ENCODE measurements around the gene MYH15. TPM values are rescaled to one million over a fixed set of nuclear protein-coding genes. Genes with fewer than 3 reads are reported as not detected.

The MYH15 gene
- total and polyA plus RNA-seq, 4 donors = 0.06 to 0.31 (median 0.25) TPM

DNA sequence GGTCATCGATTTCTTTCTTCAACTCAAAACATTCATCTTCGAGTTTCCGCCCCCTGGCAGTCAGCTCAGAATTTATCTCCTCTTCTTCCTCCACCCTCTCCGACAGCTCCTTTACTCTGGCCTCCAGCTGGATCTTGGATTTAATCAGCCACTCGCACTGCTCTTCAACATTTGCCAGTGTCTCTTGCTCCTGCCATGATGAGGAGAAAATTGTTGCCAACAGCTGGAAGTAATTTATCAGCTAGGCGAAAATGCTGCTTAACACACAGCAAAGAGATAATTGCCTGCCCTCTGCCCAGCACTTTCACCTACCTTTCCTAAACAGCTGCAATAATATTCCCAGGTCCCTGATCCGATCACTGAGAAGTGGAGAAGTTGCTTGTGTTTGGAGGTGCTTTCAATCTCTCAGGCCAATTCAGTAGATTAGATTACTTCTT is 69.3 kb downstream of the MYH15 start:
- H3K27ac ChIP-seq (ENCODE audit: low read depth in 1 of 2, low read length in 1 of 2) = no peak overlapping the region
- peaks cover 0 to 32% (median 7%) of the 10 kb centered on the region in 5 donors for H3K4me1 ChIP-seq (ENCODE audit: control insufficient read depth in 5 of 5, insufficient read depth in 5 of 5, low read length in 5 of 5)
- 75 to 86% methylated on average over 7 of the region's 7 CpGs for WGBS, 2 donors
- DNase-seq = peak; percentile 55 to 82 (median 75)
- H3K27me3 ChIP-seq (ENCODE audit: control insufficient read depth in 3 of 3, insufficient read depth in 3 of 3, low read length in 2 of 3) = no peaks in the 10 kb centered on the region
- peaks cover 0 to under 1% (median under 1%) of the 10 kb centered on the region in 4 donors for H3K9me3 ChIP-seq (ENCODE audit: control insufficient read depth in 4 of 4, insufficient read depth in 3 of 4, low read length in 3 of 4)
- ATAC-seq (ENCODE audit: insufficient read depth, low FRiP score) = no peak
- TF ChIP-seq, protein P1, sequence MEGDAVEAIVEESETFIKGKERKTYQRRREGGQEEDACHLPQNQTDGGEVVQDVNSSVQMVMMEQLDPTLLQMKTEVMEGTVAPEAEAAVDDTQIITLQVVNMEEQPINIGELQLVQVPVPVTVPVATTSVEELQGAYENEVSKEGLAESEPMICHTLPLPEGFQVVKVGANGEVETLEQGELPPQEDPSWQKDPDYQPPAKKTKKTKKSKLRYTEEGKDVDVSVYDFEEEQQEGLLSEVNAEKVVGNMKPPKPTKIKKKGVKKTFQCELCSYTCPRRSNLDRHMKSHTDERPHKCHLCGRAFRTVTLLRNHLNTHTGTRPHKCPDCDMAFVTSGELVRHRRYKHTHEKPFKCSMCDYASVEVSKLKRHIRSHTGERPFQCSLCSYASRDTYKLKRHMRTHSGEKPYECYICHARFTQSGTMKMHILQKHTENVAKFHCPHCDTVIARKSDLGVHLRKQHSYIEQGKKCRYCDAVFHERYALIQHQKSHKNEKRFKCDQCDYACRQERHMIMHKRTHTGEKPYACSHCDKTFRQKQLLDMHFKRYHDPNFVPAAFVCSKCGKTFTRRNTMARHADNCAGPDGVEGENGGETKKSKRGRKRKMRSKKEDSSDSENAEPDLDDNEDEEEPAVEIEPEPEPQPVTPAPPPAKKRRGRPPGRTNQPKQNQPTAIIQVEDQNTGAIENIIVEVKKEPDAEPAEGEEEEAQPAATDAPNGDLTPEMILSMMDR (IDR thresholded peaks at IDR 0.05; ENCODE audit: control extremely low read depth, extremely low read depth) = no peak
- no peak overlapping the region for H3K4me3 ChIP-seq
- no peak overlapping the region for H3K9ac ChIP-seq (ENCODE audit: insufficient read depth in 1 of 2, low read length in 2 of 2)
- no peaks in the 10 kb centered on the region for H3K36me3 ChIP-seq (ENCODE audit: control insufficient read depth in 4 of 4, insufficient read depth in 4 of 4, low read length in 4 of 4)

DNA sequence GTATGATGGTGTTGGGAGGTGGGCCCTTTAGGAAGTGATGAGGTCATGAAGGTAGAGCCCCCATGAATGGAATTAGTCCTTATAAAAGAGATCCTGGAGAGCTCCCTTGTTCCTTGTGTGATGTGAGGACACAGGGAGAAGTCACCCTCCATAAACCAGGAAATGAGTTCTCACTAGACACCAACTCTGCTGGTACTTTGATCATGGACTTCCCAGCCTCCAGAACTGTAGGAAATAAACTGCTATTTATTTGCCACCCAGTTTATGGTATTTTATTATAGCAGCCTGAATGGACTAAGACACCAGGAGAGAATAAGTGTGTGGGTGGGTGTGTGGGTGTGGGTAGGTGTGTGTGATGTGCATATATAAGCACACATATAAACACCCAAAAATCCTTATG is 71.9 kb downstream of the MYH15 start:
- Histone ChIP-seq H3K9me3 (ENCODE audit: control insufficient read depth in 4 of 4, insufficient read depth in 3 of 4, low read length in 3 of 4) (no peaks in the 10 kb centered on the region), H3K27ac (ENCODE audit: low read depth in 1 of 2, low read length in 1 of 2) (no peak overlapping the region), H3K4me1 (ENCODE audit: control insufficient read depth in 5 of 5, insufficient read depth in 5 of 5, low read length in 5 of 5) (peaks cover 0 to 32% (median 7%) of the 10 kb centered on the region in 5 donors)

DNA sequence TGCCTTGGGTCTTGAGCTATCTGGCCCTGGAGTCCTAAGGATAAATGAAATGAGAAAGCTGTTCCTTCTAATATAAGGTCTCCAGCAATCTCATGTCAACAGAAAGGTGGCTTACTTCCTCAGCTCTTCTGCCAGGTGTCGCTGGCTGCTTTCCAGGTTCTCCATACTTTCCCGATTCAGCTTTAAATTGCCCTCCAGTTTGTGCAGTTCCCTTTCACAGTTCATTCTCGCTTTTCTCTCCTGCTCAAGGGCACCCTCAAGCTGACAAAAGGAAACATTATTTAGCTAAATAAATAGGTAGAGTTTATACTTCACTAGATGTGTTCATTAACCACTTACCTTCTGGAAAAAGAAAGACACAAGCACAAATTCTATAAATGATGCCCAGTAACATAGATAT is 73.0 kb downstream of the MYH15 start:
- no peak overlapping the region for H3K27ac ChIP-seq (ENCODE audit: low read depth in 1 of 2, low read length in 1 of 2)
- WGBS, 2 donors = 23 to 60% methylated on average over 3 of the region's 3 CpGs
- DNase-seq (peak; percentile 22 to 69 (median 42)), ATAC-seq (ENCODE audit: insufficient read depth, low FRiP score) (peak; percentile 19)
- TF ChIP-seq, protein P1 (IDR thresholded peaks at IDR 0.05; ENCODE audit: control extremely low read depth, extremely low read depth) = no peak
- H3K9ac ChIP-seq (ENCODE audit: insufficient read depth in 1 of 2, low read length in 2 of 2) = no peak overlapping the region
- H3K4me1 ChIP-seq (ENCODE audit: control insufficient read depth in 5 of 5, insufficient read depth in 5 of 5, low read length in 5 of 5) = peaks cover 0 to 31% (median 7%) of the 10 kb centered on the region in 5 donors
- H3K36me3 ChIP-seq (ENCODE audit: control insufficient read depth in 4 of 4, insufficient read depth in 4 of 4, low read length in 4 of 4) = no peaks in the 10 kb centered on the region
- H3K9me3 ChIP-seq (ENCODE audit: control insufficient read depth in 4 of 4, insufficient read depth in 3 of 4, low read length in 3 of 4) = peaks cover 0 to 4% (median 2%) of the 10 kb centered on the region in 4 donors
- no peaks in the 10 kb centered on the region for H3K27me3 ChIP-seq (ENCODE audit: control insufficient read depth in 3 of 3, insufficient read depth in 3 of 3, low read length in 2 of 3)
- H3K4me3 ChIP-seq = no peak overlapping the region

More for the DNA sequence above, 71.9 kb downstream of the MYH15 start:
- Histone ChIP-seq H3K9ac (ENCODE audit: insufficient read depth in 1 of 2, low read length in 2 of 2) (no peak overlapping the region), H3K4me3 (no peak overlapping the region), H3K36me3 (ENCODE audit: control insufficient read depth in 4 of 4, insufficient read depth in 4 of 4, low read length in 4 of 4) (no peaks in the 10 kb centered on the region), H3K27me3 (ENCODE audit: control insufficient read depth in 3 of 3, insufficient read depth in 3 of 3, low read length in 2 of 3) (no peaks in the 10 kb centered on the region)
- TF ChIP-seq, protein P1 (IDR thresholded peaks at IDR 0.05; ENCODE audit: control extremely low read depth, extremely low read depth) = no peak
- no peak for DNase-seq
- no peak for ATAC-seq (ENCODE audit: insufficient read depth, low FRiP score)

DNA sequence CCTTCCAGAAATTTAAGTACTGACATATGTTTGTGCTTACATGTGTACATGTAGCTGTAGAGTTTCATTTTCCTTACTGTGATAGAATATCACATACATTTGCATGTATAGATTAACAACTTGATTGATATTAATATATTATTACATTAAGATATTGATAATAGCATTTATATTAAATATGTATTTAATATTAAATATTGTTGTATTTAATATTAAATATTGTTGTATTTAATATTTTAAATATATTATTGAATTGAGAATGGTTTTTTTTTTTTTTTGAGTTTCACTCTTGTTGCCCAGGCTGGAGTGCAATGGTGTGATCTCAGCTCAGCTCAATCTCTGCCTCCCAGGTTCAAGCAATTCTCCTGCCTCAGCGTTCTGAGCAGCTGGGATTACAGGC is 76.5 kb downstream of the MYH15 start:
- peaks cover 0 to 4% (median 2%) of the 10 kb centered on the region in 4 donors for H3K9me3 ChIP-seq (ENCODE audit: control insufficient read depth in 4 of 4, insufficient read depth in 3 of 4, low read length in 3 of 4)
- DNase-seq (no peak), ATAC-seq (ENCODE audit: insufficient read depth, low FRiP score) (no peak)
- H3K4me3 ChIP-seq = no peak overlapping the region
- H3K27ac ChIP-seq (ENCODE audit: low read depth in 1 of 2, low read length in 1 of 2) = no peak overlapping the region
- no peak overlapping the region for H3K9ac ChIP-seq (ENCODE audit: insufficient read depth in 1 of 2, low read length in 2 of 2)
- H3K4me1 ChIP-seq (ENCODE audit: control insufficient read depth in 5 of 5, insufficient read depth in 5 of 5, low read length in 5 of 5) = peaks cover 0 to 1% (median 0%) of the 10 kb centered on the region in 5 donors
- no peaks in the 10 kb centered on the region for H3K36me3 ChIP-seq (ENCODE audit: control insufficient read depth in 4 of 4, insufficient read depth in 4 of 4, low read length in 4 of 4)
- WGBS, 2 donors = 38 to 80% methylated on average over 1 of the region's 1 CpG
- TF ChIP-seq, protein P1 (IDR thresholded peaks at IDR 0.05; ENCODE audit: control extremely low read depth, extremely low read depth) = no peak
- H3K27me3 ChIP-seq (ENCODE audit: control insufficient read depth in 3 of 3, insufficient read depth in 3 of 3, low read length in 2 of 3) = no peaks in the 10 kb centered on the region

Measured in lung (tissue), 12 donors.